GM21825 (cell line): Measurements from ENCODE around the gene AFMID.
A peak's percentile ranks its signal among the peaks of the same experiment; 100 is the strongest.
"Not testable (repeated sequence)": the region's sequence is repeated elsewhere in the genome, so short reads cannot be mapped to it uniquely, and the experiment has no call there.

Experiments
- ATAC-seq: cut with Tn5 transposase; IDR thresholded peaks from one replicate; pipeline ENCODE4 v1.9.1; 2021; ENCODE audit warnings: mild to moderate bottlenecking, moderate library complexity; ENCODE audit not compliant: unreplicated experiment

Gene AFMID

DNA sequence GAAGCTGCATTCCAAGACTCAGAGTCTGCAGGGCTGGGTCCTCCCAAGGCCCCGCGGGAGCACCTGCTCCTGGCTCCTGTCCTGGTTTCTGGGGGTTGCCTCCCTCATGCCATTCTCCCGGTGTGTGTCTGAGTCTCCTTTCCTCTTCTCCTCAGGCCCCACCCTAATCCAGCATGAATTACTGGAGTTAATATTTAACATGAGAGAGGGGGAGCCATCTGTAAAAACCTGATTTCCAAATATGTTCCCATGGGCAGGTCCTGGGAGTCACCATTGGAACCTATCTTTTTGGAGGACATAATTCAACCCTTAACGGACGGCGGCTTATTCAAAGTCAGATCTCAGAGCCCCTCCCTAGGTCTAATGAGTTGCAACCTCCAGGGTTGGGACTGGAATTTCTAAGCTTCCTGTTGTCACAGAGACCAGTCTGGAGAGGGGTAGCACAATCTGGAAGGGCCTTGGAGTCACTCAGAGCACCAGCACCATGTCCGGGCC is 35.6 kb upstream of the AFMID start:
- ATAC-seq, result no peak

DNA sequence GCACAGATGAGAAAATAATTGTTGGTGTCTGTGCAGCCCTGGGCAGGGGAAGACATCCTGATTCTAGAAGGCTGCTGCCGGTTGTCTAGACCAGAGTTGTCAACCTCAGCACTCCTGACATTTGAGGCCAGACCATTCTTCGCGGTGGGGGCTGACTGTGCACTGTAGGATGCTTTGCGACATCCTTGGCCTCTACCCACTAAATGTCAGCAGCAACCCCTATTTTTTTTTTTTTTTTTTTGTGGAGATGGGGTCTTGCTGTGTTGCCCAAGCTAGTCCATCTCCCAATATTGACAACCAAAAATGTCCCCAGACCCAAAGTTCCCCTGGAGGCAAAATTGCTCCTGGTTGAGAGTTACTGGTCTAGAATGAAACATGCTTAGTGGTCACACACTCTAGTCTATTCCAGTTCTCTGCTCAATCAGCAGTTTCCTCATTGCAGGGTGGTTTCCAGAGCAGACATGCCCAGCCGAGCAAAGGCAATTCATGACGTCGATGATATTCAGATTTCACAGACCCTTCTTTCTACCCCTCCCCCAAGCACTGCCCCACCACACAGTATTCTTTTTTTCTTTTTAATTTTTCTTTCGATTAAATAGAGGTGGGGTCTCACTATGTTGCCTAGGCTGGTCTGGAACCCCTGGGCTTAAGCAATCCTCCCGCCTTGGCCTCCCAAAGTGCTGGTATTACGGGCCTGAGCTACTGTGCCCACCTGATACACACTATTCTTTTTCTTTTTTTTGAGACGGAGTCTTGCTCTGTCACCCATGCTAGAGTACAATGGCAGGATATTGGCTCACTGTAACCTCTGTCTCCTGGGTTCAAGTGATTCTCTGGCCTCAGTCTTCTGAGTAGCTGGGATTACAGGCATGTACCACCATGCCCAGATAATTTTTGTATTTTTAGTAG is 32.0 kb upstream of the AFMID start:
- ATAC-seq, result peak; percentile 57

DNA sequence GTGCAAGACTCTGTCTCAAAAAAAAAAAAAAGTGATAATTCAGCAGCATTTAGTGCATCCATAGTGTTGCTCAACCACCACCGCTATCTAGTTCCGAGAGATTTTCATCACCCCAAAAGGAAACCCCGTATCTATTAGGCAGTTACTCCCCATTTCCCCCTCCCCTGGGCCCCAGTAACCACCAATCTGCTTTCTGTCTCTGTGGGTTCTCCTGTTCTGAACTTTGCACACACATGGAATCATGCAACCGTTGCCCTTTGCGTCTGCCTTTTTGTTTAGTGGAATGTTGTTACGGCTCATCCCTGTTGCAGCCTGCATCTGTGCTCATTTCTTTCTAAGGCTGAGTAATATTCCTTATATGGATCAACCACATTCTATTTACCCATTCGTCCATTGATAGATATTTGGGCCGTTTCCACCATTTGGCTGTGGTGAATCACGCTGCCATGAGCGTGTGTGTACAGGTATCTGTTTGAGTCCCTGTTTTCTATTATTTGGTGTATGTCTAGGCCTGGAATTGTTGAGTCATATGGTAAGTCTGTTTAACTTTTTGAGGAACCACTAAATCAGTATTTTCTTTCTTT is 27.5 kb upstream of the AFMID start:
- ATAC-seq, result no peak

- ATAC-seq, result no peak
Observed at GRCh38 chr17:78163881-78164747, 23.0 kb upstream of the AFMID start.

DNA sequence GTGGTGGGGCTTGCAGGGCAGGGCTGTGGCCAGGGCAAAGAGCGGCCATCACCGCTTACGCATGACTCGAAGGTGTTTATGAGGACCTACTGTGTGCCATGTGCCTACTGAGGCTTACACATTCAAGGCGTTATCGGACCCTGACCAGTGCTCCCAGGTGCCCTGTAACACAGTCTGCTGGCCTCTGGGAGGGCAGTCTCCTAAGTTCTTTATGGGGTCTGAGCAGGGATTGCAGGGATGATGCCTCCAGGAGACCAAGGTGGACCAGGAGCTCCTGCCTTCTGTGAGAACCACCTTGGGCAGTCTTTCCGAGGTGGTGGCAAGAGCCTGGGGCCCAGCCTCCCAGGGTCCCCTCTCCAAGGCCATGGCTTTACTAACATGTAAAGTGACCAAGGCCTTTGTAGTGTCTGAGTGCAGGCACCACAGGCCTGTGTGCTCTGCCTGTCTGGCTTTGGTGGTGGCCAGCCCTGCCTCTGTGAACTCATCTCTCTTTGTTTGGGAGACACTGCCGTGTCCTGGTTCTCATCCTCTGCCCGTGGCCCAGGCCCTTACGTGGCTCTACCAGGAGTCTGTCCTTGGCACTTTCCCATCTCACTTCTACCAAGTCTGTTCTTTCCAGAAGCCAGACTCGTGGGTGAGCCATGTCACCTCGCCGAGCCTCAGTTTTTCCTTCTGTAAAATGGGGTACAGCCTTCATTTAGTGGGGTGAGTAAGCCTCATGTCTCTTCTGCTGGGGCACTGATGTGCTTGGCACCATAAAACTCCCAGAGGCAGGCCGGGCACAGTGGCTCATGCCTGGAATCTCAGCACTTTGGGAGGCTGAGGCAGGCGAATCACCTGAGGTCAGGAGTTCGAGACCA is 22.2 kb upstream of the AFMID start:
- ATAC-seq, result no peak

GRCh38 chr17:78166416-78166815 is 20.7 kb upstream of the AFMID start:
- ATAC-seq, result no peak

GRCh38 chr17:78168242-78168902 is 18.8 kb upstream of the AFMID start, which contains the start of gene SYNGR2:
Gene SYNGR2 (plus strand): TSS chr17:78168581. CDS start chr17:78168617, 36 bp downstream.
- peak; percentile 52 for ATAC-seq

- peak; percentile 18 for ATAC-seq
Observed at GRCh38 chr17:78168903-78169793, 18.0 kb upstream of the AFMID start.

DNA sequence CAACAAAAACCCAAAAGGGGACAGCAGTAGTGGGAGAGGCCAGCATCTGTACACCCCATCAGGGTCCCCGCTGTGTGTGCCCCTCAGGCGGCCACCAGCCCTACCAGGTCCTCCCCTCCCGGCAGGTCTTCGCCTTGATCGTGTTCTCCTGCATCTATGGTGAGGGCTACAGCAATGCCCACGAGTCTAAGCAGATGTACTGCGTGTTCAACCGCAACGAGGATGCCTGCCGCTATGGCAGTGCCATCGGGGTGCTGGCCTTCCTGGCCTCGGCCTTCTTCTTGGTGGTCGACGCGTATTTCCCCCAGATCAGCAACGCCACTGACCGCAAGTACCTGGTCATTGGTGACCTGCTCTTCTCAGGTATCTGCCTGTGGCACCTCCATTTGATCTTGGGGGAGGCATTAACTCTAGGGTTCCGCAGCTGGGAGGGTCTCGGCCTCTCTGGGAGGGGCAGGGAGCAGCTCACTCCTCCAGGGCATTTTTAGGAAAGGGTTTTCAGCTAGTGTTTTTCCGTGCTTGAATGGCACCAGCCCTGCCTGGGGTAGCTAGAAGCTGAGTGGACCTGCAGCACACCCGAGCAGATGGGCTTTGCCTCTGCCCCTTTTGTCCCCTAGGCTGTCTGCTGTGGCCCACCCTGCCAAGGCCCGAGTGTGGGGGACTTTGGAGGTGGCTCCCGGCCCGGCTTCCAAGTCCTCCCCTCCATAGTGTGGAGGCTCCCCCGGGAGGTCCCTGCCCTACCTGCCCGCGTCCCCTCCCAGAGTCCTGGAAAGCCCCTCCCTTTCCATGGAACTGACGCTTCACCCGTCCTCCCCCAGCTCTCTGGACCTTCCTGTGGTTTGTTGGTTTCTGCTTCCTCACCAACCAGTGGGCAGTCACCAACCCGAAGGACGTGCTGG is 16.2 kb upstream of the AFMID start:
- no peak for ATAC-seq

DNA sequence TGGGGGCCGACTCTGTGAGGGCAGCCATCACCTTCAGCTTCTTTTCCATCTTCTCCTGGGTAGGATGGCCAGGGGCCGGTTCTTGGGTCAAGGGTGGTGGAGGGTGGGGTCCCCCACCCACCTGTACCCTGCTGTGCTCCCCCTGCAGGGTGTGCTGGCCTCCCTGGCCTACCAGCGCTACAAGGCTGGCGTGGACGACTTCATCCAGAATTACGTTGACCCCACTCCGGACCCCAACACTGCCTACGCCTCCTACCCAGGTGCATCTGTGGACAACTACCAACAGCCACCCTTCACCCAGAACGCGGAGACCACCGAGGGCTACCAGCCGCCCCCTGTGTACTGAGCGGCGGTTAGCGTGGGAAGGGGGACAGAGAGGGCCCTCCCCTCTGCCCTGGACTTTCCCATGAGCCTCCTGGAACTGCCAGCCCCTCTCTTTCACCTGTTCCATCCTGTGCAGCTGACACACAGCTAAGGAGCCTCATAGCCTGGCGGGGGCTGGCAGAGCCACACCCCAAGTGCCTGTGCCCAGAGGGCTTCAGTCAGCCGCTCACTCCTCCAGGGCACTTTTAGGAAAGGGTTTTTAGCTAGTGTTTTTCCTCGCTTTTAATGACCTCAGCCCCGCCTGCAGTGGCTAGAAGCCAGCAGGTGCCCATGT is 15.4 kb upstream of the AFMID start:
- not testable (repeated sequence) for ATAC-seq

GRCh38 chr17:78172249-78173051 is 14.7 kb upstream of the AFMID start:
- no peak for ATAC-seq

DNA sequence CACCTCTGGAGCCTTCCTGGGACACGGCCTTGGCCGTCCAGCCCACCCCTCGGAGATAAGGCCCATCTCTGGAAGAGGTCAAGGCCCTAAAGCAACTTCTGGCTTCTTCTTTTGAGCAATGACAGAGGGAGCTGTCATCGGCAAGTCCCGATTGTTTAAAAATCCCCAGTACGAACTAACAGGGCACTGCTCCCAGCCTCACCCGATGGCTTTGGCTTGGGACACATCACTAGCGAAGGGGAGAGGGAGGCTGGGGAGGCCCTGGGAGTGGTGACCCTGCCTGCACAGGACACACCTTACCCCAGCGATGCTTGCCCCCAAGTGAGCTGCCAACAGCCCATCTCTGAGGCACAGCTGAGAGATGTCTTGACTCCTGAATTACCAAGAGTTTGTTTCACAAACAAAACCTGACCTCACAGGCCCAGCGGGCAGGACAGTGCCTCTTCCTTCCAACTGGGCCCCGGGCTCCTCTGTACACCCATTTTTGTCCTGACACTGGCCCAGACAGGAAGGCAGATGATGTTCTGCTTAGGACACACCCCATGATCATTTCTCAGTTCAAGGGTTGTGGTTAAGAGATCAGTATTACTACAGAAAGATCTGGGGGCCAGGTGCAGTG is 14.0 kb upstream of the AFMID start:
- peak; percentile 33 for ATAC-seq

DNA sequence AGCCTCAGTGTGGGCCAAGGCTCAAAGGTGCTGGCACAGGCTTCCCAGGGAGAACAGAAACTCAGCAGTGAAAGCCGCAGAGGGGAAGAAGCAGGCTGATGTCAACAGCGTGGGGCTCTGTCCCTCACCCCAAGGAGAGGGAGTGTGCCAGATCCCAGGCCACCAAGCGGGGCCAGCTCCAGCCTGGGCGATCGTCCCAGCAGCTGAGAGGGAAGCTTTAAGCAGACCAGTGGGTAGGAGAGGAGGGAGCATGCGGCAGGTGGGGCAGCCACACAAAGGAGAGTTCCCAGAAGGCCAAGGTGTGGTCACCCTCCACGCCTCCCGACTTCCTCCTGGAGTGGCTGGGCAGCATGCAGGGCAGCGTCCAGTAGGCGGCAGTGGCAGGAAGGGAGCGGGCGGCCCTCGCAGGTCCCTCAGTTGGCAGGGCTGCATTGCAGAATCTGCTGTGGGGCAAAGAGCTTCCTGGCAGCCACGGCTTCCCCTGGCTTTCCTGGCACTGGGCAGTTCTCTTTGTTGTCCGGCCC is 12.8 kb upstream of the AFMID start:
- no peak for ATAC-seq

GRCh38 chr17:78174870-78175642 is 12.1 kb upstream of the AFMID start:
- ATAC-seq, result no peak

DNA sequence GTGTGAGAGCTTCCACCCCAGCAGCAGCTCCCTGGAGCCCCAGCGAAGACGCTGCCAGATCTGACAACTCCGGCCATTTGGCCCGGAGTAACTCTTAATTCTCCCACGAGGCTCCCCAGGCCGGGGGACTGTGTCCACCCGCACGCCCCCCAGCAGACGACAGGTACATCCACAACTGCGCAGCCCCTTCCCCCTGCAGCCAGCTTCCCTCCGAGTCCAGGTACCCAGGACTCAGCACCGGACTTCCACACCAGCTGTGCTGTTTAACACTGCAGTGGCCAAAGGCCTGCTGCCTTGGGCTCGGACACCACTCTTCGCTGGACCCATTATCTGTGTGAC is 11.6 kb upstream of the AFMID start:
- ATAC-seq, result no peak
